DOHH2 (cell line): Measurements from ENCODE around the gene HECA.
"Not testable (repeated sequence)": the region's sequence is repeated elsewhere in the genome, so short reads cannot be mapped to it uniquely, and the experiment has no call there.

Experiments
- H3F3A ChIP-seq: fragments of 200-600 bp; sonication (generic), shearing (Covaris generic); 2 replicates; pipeline ENCODE4 v1.6.0; 2016; ENCODE audit warnings: antibody characterized with exemption, mild to moderate bottlenecking; ENCODE audit not compliant: control insufficient read depth, insufficient read depth
- H3K27ac ChIP-seq: fragments of 200-600 bp; sonication (generic); 2 replicates; pipeline ENCODE4 v1.5.1; 2014; ENCODE audit warnings: low read depth, mild to moderate bottlenecking, low read length, moderate library complexity
- H3K27me3 ChIP-seq: fragments of 200-600 bp; sonication (generic); 2 replicates; pipeline ENCODE4 v1.6.1; 2014; ENCODE audit warnings: mild to moderate bottlenecking, low read length, mixed read lengths; ENCODE audit not compliant: control insufficient read depth
- H3K36me3 ChIP-seq: fragments of 200-600 bp; sonication (generic); 2 replicates; pipeline ENCODE4 v1.6.1; 2014; ENCODE audit warnings: mild to moderate bottlenecking, low read length, moderate library complexity, mixed read lengths; ENCODE audit not compliant: control insufficient read depth
- H3K4me1 ChIP-seq: fragments of 200-600 bp; sonication (generic); 2 replicates; pipeline ENCODE4 v1.6.1; 2014; ENCODE audit warnings: mild to moderate bottlenecking, low read length, mixed read lengths; ENCODE audit not compliant: control insufficient read depth
- H3K4me2 ChIP-seq: fragments of 200-600 bp; sonication (generic); 2 replicates; pipeline ENCODE4 v1.6.0; 2014; ENCODE audit warnings: mild to moderate bottlenecking, low read length, moderate library complexity
- H3K4me3 ChIP-seq: fragments of 200-600 bp; sonication (generic); 2 replicates; pipeline ENCODE4 v1.5.1; 2014; ENCODE audit warnings: mild to moderate bottlenecking, low read length, mixed read lengths
- H3K79me2 ChIP-seq: fragments of 200-600 bp; sonication (generic); 2 replicates; pipeline ENCODE4 v1.6.1; 2014; ENCODE audit warnings: mild to moderate bottlenecking, low read length, mixed read lengths; ENCODE audit not compliant: control insufficient read depth
- H3K9me2 ChIP-seq: fragments of 200-600 bp; sonication (generic); replicated peaks from 2 replicates; pipeline ENCODE4 v1.6.1; 2014; ENCODE audit warnings: mild to moderate bottlenecking, low read length, mixed read lengths; ENCODE audit not compliant: control insufficient read depth
- H3K9me3 ChIP-seq: fragments of 200-600 bp; sonication (generic); 2 replicates; pipeline ENCODE4 v1.6.1; 2014; ENCODE audit warnings: antibody characterized with exemption, low read length, mixed read lengths; ENCODE audit not compliant: control insufficient read depth, insufficient read depth
- H4K20me1 ChIP-seq: fragments of 200-600 bp; sonication (generic); 2 replicates; pipeline ENCODE4 v1.6.0; 2014; ENCODE audit warnings: low read depth, mild to moderate bottlenecking, antibody characterized with exemption, low read length, moderate library complexity; ENCODE audit not compliant: control insufficient read depth, insufficient read depth
- CTCF ChIP-seq: fragments of 200-600 bp; sonication (generic); IDR thresholded peaks from one replicate; pipeline ENCODE4 v1.5.1; 2014; ENCODE audit warnings: antibody characterized with exemption, mild to moderate bottlenecking, low read depth, low read length; ENCODE audit not compliant: poor library complexity, severe bottlenecking
- EZH2phosphoT487 ChIP-seq: fragments of 200-600 bp; sonication (generic); IDR thresholded peaks from 2 replicates; pipeline ENCODE4 v1.6.1; 2017; ENCODE audit warnings: borderline replicate concordance, mild to moderate bottlenecking, antibody characterized with exemption, low read length, moderate library complexity, mixed read lengths

The HECA gene

GRCh38 chr6:139117734-139118133 lies 17.1 kb upstream of the HECA start:
- no peaks in the 10 kb centered on the region for H3K79me2 ChIP-seq
- no peaks in the 10 kb centered on the region for H3K27me3 ChIP-seq
- peaks cover 19% of the 10 kb centered on the region; the same call in 1 of the 2 replicates for H3K9me3 ChIP-seq
- no peak for TF ChIP-seq EZH2phosphoT487
- TF ChIP-seq CTCF = peak; percentile 32
- H3K9me2 ChIP-seq = no peaks in the 10 kb centered on the region
- H3K27ac ChIP-seq = no peak overlapping the region
- no peaks in the 10 kb centered on the region for H3F3A ChIP-seq
- H3K4me2 ChIP-seq = no peak overlapping the region
- H3K4me3 ChIP-seq = no peak overlapping the region
- H3K4me1 ChIP-seq = peaks cover 22% of the 10 kb centered on the region
- H4K20me1 ChIP-seq = no peaks in the 10 kb centered on the region
- H3K36me3 ChIP-seq = no peaks in the 10 kb centered on the region

- no peaks in the 10 kb centered on the region for H3F3A ChIP-seq
These were observed 15.3 kb upstream of the HECA start for GRCh38 chr6:139119552-139119951.

GRCh38 chr6:139122823-139123222 lies 12.1 kb upstream of the HECA start:
- H3F3A ChIP-seq, H3K79me2 ChIP-seq, H3K4me3 ChIP-seq, H4K20me1 ChIP-seq, H3K27ac ChIP-seq, H3K9me2 ChIP-seq, H3K27me3 ChIP-seq, H3K36me3 ChIP-seq: not testable (repeated sequence)
- Histone ChIP-seq H3K9me3 (peaks cover 19% of the 10 kb centered on the region; the same call in 1 of the 2 replicates), H3K4me2 (peak overlapping the region; percentile 30; the same call in 1 of the 2 replicates), H3K4me1 (peaks cover 22% of the 10 kb centered on the region)

More at GRCh38 chr6:139119552-139119951, 15.3 kb upstream of the HECA start:
- H3K9me2 ChIP-seq = no peaks in the 10 kb centered on the region
- no peak overlapping the region for H3K27ac ChIP-seq
- no peaks in the 10 kb centered on the region for H3K27me3 ChIP-seq
- TF ChIP-seq CTCF = no peak
- no peak for TF ChIP-seq EZH2phosphoT487
- no peaks in the 10 kb centered on the region for H4K20me1 ChIP-seq
- H3K79me2 ChIP-seq = no peaks in the 10 kb centered on the region
- H3K4me1 ChIP-seq = peaks cover 28% of the 10 kb centered on the region
- H3K4me3 ChIP-seq = no peak overlapping the region
- H3K36me3 ChIP-seq = no peaks in the 10 kb centered on the region
- peaks cover 19% of the 10 kb centered on the region; the same call in 1 of the 2 replicates for H3K9me3 ChIP-seq
- no peak overlapping the region for H3K4me2 ChIP-seq

- Histone ChIP-seq H3K4me1 (peaks cover 22% of the 10 kb centered on the region), H3K27me3 (no peaks in the 10 kb centered on the region), H3F3A (no peaks in the 10 kb centered on the region), H3K36me3 (0 out of 2 replicates have a peak, but pooled peaks cover 4% of the 10 kb centered on the region), H3K4me2 (peak overlapping the region; percentile 46), H3K4me3 (peak overlapping the region; percentile 44), H4K20me1 (no peaks in the 10 kb centered on the region), H3K27ac (no peak overlapping the region), H3K9me3 (peaks cover 7% of the 10 kb centered on the region; the same call in 1 of the 2 replicates), H3K79me2 (no peaks in the 10 kb centered on the region), H3K9me2 (no peaks in the 10 kb centered on the region)
- TF ChIP-seq EZH2phosphoT487 (no peak), CTCF (peak; percentile 85)
These were observed 9.8 kb upstream of the HECA start for GRCh38 chr6:139124887-139125672.
